CD4-positive, alpha-beta T cell treated with Interleukin-21 for 1 hour (primary cell): ENCODE results near the gene NEMP2.
"Not testable (repeated sequence)": the region's sequence is repeated elsewhere in the genome, so short reads cannot be mapped to it uniquely, and the experiment has no call there.

ENCODE experiments used
- DNase-seq: peaks from one replicate; pipeline ENCODE4 v3.0.0-alpha.2; 2020

NEMP2 gene

DNA sequence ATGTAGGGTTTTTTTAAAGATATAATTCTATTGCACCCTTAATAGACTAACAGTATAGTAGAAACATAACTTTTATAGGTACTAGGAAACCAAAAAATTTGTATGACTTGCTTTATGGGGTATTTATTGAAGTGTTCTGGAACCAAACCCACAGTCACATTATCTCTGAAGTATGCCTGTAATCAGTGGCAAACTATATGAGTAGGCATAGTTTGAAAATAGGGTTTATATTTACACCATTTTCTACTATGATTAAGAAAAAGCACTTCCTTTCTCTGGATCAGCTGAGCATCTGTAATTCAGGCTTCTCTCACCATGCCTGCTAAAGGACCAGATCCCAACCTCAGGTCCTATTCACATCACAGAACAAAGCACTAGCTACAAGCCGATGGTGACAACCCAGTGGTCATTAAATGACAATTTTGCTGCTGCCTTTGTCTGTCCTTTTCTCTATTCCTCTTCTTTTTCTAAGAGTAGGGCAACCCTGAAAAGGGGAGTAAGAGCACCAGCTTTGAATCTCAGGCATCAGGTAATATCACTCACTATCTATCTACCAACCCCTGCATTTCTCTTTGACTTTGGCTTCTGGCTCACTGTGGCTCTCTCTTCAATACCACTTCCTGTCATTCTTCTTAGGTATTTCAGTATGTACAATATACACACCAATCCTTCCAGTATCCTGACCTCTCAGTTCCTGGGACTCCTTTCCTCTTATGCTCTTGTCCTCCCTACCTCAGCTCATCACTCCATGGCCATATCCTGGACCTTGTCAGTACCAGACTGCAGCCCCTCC lies 14.4 kb downstream of the NEMP2 start:
- DNase-seq, result peak; percentile 34

DNA sequence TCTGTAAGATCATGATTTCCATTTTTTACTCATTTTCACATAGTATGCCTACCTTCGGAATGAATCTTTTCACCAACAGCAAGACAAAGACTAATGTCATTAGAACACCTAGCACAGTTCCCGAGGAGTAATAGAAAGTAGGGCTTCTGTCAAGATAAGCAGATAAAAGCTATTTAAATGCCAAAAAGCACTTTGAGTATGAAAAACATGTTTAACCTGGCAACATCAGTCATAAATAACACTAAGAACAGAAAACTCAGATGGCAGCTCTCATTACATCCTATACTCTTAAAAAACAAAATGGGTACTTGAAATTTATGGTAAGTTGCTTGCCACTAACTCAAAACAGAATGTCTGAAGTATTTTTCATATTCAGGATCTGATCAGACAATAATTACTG lies 17.1 kb downstream of the NEMP2 start:
- no peak for DNase-seq

DNA sequence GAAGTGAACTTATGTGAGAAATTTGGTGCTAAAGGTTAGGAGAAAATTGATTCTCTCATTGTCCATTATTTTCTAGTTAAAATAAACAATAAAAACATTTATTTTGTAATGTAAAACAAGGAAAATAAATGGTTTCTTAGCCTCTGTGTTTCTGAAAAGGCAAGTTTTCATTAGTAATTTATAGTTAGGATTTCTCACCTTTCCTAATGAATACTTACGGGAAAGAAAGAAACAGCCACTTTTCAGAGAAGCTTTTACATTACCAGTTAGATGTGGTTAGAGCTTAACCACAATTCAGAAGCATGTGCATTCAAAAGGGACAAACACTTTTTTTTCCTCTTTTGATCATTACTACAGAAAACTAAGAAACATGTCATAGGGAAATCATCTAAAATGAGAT lies 18.8 kb downstream of the NEMP2 start:
- DNase-seq, result peak; percentile 54

DNA sequence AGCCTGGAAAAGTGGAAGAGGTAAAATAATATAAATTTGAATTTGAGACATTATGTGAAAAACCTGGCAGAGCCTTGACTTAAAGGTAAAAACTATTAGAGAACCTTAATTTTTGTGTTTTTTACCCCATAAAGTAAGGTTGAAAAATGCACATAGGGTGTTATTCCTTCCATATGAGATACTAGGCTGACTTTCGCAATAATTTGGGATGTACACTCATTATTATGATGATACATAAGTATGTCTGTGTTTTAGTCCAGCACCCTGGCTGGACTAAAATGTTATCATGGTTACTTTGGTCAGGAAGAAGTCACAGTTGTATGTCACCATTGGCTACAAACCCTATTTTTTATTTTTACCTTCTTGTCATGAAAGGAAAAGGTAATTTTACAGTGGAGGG lies 19.8 kb downstream of the NEMP2 start:
- DNase-seq, result no peak

DNA sequence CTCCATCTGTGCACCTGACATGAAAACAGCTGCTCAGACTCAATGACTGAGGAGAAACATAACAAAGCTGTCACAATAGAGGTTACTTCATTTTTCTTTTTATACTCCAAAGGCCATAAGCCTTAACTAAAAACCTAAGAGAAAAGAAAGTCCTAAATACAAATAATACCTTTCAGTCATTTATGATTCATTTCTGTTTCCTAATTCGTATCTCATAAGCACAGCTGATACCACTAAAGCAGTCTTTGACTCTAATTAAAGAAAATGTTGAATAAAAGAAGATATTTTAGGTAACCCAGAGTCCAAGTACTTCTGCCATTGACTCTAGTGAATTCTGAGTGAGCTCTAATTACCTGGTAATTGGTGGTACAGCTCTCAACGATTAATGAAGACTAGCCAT lies 20.6 kb downstream of the NEMP2 start:
- no peak for DNase-seq

DNA sequence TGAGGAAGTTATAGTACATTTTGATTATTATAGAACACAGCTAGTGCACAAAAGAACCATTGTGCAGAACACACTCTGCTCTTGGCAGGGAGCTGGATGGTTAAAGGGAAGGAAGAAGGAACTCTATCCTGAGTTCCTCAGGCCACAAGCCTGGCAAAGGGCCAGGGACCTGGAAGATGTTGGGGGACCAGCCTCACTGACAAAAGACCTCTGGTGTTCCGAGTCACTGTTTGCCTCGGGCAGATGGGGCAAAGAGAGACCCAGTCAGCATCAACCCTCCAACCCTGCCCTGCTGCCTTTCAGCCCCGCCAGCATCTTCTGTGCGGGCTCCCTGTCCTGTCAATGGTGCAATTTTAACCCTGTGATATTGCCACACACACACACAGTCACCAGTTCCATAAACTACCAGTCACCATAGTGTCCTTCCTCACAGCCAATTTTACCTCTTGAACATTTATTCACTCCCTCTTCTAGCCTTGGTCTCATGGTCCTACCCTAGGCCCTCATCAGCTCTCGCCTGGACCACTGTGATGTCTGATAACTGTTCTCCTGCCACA lies 21.9 kb downstream of the NEMP2 start:
- DNase-seq, result no peak

DNA sequence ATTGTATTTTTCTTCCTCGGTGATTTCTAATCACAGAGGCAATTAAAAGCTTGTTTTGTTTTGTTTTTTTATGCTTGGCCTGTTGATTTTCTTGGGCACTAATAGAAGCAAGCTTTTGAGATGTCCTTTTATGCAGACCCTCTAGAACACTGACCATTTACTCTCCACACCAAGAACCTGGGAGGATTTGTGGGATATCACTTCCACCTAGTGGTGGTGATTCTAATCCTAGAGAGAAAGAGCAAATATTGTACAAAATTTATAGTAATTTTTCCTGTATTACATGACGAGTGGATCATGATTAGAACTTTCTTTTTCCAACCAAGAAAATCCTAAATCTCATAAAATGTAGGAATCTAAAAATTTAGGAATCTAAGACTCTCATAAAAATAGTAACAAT lies 23.4 kb downstream of the NEMP2 start:
- DNase-seq, result no peak

DNA sequence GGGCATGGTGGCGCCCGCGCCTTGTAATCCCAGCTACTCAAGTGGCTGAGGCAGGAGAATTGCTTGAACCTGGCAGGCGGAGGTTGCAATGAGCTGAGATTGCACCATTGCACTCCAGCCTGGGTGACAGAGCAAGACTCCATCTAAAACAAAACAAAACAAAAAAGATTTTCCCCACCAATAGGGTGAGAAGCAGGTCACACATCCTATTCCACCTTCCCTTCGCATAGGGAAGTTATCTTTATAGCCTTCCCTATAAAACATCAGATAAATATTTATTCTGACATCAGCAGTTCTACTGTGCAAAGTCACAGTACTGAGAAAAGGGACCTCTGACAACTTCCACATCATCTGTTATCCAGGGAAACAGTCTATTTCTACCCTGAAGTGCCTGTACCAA lies 24.6 kb downstream of the NEMP2 start:
- not testable (repeated sequence) for DNase-seq

DNA sequence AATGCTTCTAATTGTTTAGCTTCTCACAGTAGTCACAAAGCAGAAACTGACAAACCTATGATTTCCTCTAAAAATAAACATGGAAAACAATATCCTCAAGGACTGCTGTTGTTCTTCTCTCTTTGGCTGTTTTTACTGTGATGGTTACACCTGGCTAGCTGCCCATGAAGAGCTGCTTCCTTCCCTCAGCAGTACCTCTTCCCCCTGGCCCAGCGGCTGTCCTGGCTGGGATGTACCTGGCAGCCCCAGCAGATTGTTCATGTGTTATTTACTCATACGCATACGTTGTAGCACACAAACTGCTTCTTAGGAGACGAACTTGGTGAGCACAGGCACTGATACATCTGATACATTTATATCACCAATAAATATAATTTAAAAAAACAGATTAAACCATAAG lies 27.4 kb downstream of the NEMP2 start:
- no peak for DNase-seq

DNA sequence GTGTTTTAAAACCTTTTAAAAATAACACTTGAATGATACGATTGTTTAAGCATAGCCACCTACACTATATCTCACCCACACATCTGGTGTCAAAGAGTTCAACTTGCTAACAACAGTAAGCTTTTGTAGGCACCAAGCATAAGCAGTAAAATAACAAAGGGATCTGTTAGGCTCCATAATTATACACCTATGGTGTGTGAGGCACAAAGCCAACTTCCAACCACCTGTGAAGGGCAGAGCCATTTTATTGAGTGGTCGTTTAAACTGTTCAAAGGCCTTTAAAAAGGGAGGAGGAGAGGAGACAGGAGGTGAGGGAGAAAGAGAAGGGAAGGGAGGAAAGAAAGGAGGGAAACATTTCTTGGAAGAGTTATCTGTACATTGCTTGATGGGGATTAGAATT lies 27.9 kb downstream of the NEMP2 start:
- no peak for DNase-seq

DNA sequence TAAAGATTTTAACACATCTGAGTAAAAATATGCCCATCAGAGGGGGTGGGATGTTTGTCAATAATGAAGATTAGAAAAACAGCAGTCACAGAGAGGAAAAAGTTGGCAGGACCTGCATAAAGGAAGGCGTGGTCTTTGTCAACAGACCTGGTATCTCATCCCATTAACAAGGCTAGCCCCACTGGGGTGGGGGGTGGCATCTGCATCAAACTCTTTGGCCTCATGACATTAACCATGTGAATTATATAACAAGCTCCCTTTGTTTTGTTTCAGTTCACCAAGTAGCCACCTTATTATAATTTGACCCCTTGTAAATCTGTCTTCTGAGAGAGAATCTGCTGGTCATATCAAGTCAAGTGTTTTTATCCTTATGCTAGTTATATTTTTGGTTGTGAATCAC lies 28.8 kb downstream of the NEMP2 start:
- DNase-seq, result no peak

DNA sequence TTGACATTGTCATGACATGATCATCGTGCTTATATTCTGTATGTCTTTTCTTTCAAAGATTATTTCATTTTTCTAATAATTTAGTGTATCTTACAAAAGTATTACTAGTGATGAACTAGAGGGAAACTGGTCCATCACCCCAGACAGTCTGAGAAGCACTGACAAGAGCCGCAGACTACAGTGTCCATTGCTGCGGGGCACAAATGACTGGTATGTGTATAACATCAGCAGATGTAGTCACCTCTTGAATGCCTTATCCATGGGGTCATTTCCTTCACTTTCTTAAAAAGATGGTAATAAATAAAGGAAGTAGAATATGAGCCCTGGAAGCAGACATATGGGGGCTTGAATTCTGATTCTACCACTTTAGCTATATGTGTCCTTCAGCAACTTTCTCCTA lies 29.6 kb downstream of the NEMP2 start:
- DNase-seq, result no peak

DNA sequence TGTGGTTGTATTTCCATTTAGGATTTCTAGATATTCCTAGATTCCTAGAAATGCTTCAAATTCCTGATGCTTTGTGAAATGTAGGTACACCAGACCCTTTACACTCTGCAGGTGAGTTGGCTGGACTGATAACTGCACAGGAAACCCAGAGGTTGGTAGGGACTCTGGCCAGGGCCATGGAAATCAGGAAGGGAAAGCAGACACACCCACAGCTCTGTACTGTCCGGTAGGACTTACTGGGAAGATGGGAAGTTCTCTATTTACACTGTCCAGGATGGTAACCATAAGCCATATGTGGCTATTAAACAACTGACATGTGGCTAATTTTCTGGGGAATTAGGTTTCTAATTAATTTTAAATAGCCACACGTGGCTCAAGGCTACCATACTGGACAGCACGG lies 31.4 kb downstream of the NEMP2 start:
- DNase-seq, result no peak

DNA sequence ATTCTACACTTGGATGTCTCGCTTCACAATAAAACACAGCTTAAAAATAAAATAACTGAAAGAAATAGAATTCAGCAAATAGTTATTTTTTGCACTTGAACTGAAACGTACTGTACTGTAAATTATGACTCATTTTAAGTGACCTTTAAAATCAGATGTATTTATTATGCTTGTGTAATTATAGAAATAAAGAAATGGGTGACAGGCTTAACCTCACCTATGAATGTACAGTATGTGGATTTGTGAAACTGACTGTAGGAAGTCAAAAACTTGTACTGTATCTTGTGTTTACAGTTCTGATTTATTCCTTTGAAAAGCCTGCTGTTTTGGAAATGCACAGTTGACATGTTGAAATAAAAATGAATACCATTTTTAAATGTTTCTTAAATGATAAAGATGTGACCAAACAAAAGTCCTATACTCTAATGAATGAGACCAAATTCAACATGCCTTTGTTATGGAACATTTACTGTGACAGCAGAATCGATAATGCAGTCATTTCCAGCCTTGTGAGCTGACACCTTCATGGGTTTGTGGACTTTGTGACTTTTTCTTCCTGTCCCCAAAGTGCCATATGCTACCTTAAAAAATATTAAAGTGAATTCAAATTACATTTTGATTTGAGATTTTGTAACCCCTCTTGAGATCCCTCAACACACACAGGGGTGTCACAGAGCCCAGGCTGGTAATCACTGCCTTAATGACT lies 32.7 kb downstream of the NEMP2 start:
- no peak for DNase-seq

DNA sequence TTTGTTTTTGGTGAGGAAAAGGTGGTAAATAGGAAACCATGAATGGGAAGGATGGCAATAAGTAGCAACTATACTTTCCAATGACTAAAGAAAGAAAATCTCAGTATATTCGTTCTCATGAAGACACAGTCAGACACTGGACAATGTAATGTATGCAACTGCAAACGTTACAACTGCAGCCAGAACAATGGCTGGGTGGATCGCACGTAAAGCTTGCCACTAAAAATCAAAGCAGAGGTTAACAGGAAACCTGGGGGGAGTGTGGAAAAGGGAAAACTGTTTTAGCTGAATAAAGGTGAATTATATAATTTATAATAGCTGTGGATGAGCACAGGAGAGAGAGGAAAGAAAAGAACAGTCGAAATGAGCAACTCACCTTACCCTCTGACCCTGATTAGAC lies 33.3 kb downstream of the NEMP2 start:
- no peak for DNase-seq

DNA sequence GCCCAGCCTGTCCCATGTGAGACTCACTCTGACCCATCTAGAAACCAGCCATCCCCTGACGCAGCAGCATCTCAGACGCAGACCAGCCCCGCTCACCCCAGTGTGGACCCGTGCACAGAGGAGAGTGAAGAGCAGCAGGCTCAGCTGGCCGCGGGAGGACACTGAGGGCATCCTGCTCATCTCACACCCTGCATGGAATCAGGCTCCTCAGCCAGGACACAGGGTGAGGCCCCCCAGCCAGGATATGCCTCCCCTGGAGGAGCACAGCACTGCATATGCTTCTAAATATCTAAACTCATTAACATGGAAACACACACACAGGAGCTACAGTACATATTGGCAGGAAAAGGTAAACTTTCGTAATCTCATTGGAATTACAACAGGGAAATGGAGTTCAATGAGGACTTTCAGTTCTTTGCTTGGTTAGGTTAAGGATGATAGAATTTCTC lies 34.4 kb downstream of the NEMP2 start:
- no peak for DNase-seq

DNA sequence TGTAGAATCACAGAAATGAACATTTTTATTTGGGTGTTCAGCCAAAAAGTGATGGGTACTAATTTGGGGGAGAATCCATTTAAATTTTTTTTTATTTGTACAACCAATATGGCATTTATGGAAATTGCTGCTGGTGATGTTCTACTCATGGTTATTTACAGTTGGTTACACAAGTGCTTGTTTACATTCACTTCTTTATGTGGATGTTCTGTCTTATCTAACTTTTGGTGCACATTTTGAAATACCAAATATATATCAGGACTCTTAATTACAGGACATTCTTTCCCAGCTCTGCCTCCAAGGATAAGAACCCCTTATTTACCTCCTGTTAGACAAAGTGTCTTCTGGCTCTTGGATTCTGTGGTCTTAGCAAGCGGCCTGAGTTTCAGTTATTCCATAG lies 35.2 kb downstream of the NEMP2 start:
- DNase-seq, result no peak

DNA sequence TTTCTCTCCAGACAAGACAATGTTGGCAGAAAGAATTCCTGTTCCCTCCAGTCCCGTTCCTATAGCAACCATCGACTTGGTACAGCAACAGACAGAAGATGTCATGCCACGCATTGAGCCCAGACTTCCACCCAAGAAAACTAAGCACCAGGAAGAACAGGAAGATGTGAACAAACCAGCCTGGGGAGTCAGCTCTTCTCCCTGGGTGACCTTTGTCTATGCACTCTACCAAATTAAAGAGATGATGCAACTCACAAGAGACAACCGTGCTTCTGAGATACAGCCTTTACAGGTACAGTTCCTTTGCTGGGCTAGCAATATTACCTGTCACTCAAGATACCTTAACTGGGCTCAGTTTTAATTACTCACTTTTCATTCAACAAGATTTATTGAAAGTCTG lies 37.1 kb downstream of the NEMP2 start:
- no peak for DNase-seq

DNA sequence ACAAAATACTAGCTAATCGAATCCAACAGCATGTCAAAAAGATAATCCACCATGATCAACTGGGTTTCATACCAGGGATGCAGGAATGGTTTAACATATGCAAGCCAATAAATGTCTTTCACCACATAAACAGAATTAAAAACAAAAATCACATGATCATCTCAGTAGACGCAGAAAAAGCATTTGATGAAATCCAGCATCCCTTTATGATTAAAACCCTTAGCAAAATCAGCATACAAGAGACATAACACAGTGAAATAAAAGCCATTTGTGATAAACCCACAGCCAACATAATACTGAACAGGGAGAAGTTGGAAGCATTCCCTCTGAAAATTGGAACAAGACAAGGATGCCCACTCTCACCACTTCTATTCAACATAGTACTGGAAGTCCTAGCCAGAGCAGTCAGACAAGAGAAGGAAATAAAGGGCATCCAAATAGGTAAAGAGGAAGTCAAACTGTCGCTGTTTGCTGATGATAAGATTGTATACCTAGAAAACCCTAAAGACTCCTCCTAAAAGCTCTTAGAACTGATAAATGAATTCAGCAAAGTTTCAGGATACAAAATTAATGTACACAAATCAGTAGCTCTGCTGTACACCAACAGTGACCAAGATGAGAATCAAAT lies 39.8 kb downstream of the NEMP2 start:
- DNase-seq, result not testable (repeated sequence)

DNA sequence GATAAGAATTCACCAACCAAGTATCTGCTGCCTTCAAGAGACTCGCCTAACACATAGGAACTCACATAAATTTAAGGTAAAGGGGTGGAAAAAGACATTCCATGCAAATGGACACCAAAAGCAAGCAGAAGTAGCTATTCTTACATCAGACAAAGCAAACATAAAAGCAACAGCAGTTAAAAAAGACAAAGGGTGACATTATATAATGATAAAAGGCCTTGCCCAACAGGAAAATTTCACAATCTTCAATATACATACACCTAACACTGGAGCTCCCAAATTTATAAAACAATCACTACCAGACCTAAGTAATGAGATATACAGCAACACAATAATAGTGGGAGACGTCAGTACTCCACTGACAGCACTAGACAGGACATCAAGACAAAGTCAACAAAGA lies 41.4 kb downstream of the NEMP2 start:
- DNase-seq, result no peak

DNA sequence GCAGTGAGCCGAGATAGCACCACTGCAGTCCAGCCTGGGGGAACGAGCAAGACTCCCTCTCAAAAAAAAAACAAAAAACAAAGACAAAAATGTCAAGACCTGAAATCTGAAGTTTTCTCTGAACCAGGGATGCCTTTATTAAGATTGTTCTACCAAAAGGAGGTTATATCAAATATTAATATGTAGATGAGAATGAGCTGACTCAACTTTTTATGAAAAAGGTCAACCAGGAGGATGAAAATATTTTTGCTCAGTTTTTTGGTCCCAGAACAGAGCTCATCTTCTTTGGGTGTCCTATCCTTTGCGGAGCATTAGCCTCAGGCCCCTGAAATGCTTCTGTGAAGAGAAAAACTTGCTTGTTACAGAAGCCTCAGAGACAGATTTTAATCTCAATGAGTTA lies 44.0 kb downstream of the NEMP2 start:
- DNase-seq, result no peak

DNA sequence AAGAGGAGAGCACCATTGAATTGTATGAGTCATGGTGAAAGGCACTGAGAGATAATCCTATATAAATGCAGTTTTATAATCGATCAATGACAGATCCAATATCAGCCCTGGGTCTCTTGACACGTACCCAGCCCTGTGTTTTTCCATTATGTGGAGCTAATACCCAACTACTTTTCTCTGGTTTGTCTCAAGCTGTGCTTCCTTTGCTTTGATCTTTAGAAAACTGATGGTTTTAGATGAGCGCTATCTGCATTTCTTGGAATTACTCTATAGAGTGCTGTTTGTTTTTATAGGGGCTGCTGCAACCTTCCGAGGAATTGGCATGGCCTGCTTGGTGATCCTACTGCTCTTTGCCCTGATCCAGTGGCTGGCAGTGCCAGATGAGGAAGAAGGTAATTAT lies 45.0 kb downstream of the NEMP2 start:
- no peak for DNase-seq

DNA sequence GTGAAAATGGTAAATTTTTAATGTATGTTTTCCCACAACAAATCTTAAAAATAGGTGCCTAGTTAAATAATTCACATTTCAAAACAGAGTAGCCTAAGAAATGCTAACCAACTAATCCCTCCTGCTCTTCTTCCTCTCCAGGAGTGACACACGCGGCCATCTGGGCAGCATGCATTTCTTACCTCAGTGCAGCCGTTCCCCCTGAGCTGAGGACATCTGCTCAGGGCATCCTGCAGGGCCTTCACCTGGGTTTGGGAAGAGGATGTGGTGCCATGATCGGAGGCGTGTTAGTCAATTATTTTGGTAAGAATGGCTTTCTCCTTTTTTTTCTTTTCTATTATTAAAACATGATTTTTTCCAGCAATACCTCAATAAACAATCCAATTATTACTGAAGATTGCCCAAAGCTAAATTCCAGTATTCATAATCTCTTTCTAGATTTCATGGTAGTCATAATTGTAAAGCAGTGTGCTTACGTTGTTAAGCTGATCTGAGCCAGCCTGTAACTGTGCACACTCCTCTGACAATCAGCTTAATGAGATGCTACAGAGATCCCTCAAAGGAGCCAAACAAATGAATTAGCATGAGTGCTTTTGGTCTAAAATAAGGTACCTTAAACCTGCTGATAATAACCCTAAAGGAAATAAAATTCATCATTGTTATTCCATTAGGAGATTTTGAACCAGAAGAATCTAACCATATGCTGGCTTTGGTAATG lies 45.8 kb downstream of the NEMP2 start:
- no peak for DNase-seq
